Upper lobe of left lung (tissue), 4 donors: ENCODE measurements around the gene CCDC12.

Source experiments
- EP300 ChIP-seq, 4 donors: sonication (generic); formaldehyde crosslinking; IDR thresholded peaks; one replicate each; pipeline ENCODE4 v1.5.1; 2017; ENCODE audit warnings: antibody characterized with exemption in 4 of 4, control low read depth in 2 of 4
- POLR2AphosphoS5 ChIP-seq, 2 donors: sonication (generic); formaldehyde crosslinking; IDR thresholded peaks; one replicate each; pipeline ENCODE4 v1.5.1; 2017; ENCODE audit warnings: antibody characterized with exemption in 2 of 2
- TF ChIP-seq, protein P1 (sequence below), 6 experiments: fragments of 450-650 bp in 4 of 6; fragments of 200-600 bp in 2 of 6; sonication (generic) in 2 of 6; IDR thresholded peaks; one replicate each; pipeline ENCODE4 v1.5.1; 2016 to 2019; ENCODE audit warnings: antibody characterized with exemption in 6 of 6

DNA sequence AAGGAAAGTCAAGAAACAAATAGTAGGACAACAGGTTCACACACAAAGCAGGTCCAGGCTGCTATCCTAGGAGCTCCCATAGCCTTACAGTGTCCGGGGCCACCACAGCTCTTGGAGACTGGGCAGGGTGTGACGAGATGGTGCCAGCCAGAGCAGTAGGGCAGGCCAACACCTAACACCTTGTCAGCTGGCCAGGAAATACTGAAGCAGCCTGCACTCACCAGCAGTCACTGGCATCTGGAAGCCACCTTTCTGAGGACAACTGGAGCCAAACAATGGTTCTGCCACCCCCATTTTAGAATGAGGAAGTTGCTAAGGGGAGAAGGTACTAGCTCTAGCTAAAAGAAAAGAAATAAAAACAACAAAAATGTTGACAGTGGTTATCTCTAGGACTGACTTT lies 47.2 kb downstream of the CCDC12 start:
- TF ChIP-seq EP300 (IDR thresholded peaks at IDR 0.05), result no peak
- TF ChIP-seq, protein P1, sequence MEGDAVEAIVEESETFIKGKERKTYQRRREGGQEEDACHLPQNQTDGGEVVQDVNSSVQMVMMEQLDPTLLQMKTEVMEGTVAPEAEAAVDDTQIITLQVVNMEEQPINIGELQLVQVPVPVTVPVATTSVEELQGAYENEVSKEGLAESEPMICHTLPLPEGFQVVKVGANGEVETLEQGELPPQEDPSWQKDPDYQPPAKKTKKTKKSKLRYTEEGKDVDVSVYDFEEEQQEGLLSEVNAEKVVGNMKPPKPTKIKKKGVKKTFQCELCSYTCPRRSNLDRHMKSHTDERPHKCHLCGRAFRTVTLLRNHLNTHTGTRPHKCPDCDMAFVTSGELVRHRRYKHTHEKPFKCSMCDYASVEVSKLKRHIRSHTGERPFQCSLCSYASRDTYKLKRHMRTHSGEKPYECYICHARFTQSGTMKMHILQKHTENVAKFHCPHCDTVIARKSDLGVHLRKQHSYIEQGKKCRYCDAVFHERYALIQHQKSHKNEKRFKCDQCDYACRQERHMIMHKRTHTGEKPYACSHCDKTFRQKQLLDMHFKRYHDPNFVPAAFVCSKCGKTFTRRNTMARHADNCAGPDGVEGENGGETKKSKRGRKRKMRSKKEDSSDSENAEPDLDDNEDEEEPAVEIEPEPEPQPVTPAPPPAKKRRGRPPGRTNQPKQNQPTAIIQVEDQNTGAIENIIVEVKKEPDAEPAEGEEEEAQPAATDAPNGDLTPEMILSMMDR (IDR thresholded peaks at IDR 0.05), result no peak
- TF ChIP-seq POLR2AphosphoS5 (IDR thresholded peaks at IDR 0.05), result no peak
